ENCODE measurements around the gene OR2C3. TPM values are rescaled to one million over a fixed set of nuclear protein-coding genes. Genes with fewer than 3 reads are reported as not detected.

The OR2C3 gene
- total RNA-seq: not detected in 2 replicates

DNA sequence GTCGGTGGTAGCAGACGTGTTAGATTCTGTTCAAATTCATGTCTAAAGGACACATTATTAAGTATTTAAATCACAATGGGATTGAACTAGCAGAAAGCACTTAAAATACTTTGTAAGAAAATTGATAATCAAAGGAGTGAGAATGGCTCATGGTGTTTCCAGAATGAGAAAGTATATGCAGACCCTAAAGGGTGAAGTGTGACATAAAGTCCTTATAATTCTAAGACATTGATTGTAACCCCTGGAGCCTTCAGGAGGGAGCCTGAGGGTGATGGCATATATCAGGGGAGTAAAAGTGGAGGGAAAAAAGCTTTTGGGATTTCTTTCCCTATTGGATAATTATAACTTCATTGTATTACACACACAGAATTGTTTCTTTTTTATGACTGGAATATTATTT, at the start of gene OR2C3:
Gene OR2C3, minus strand, starts transcription at position 101 of the 400 bp plus-strand sequence. CDS start 3,929 bp downstream, outside the sequence.

DNA sequence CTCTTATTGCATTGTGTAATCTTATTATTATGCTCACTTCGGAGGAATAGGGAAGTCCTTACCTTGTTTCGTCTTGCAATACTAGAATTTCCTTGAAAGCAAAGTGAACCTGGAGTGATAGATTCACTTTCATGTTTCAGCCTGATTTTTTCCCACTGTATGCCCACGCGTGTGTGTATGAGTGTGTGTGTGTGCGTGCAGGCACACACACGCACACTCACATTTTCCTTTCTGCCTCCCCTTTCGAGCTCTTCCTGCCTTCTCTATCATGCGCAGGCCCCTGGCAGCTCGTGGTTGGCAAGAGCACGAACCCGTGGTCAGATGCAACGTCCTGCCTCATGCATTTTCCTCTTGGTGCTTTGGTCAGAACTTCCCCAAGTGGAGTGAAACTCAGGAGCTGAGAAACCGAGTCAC, 12.5 kb upstream of the OR2C3 start, which contains the start of gene GCSAML:
Gene GCSAML, plus strand, starts transcription at position 366 of the 414 bp plus-strand sequence. CDS start 58 bp downstream, outside the sequence.

Other genes starting within 250 kb of the OR2C3 start
- 8.6 and 9.1 TPM in 2 replicates for gene ZNF496, start 204.6 kb downstream of the OR2C3 start, total RNA-seq
- gene NLRP3, start 120.3 kb downstream of the OR2C3 start, total RNA-seq: 0.09 and 0.14 TPM in 2 replicates
- not detected in 2 replicates for gene OR2B11, start 78.3 kb downstream of the OR2C3 start, total RNA-seq
- gene GCSAML, start 12.7 kb upstream of the OR2C3 start, total RNA-seq: not detected in 2 replicates
- gene OR2G2, start 51.9 kb upstream of the OR2C3 start, total RNA-seq: not detected in 2 replicates
- not detected in 2 replicates for gene OR2G3, start 69.1 kb upstream of the OR2C3 start, total RNA-seq
- not detected in 2 replicates for gene OR13G1, start 143.3 kb upstream of the OR2C3 start, total RNA-seq
- gene OR6F1, start 180.2 kb upstream of the OR2C3 start, total RNA-seq: not detected in 2 replicates
- gene OR14K1, start 202.2 kb upstream of the OR2C3 start, total RNA-seq: not detected in 2 replicates
- not detected in 2 replicates for gene OR14A2, start 211.7 kb upstream of the OR2C3 start, total RNA-seq
- gene OR1C1, start 224.1 kb upstream of the OR2C3 start, total RNA-seq: not detected in 2 replicates

All from smooth muscle cell of bladder (primary cell).